ENCODE measurements around the gene EXOC3L4.

DNA sequence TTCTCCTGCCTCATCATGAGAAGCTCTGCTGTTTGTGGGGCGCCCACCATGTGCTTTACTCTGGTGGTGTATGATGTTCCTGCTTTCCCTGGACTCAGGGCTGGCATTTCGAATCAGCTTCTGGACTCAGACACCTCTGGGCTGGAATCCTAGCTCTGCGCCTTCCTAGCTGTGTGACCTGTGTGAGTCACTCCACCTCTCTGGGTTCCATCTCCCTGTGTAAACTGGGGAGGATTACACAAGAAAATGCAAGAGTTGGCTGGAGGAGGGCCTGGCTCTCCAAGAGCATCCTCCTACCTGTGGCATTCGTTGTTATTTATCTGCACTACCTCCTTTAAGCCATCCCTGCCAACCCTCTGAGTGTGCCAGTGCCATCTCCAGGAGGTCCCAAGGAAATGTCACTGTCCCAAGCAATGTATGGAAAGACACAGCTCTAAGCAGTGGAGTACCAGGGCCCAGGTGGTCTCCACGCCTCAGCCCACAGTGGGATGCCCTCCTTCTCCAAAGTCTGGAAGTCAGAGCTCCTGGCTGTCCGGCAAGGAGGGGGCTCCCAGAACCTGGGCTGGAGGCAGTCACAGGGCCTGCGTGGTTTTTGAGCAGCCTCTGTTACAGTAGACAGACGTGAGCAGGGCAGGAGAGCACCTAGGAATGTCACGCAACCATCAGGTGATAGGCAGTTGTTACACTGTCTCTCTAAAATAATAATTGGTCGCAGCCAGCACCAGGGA, 21.5 kb downstream of the EXOC3L4 start:
- TF ChIP-seq, protein P1, sequence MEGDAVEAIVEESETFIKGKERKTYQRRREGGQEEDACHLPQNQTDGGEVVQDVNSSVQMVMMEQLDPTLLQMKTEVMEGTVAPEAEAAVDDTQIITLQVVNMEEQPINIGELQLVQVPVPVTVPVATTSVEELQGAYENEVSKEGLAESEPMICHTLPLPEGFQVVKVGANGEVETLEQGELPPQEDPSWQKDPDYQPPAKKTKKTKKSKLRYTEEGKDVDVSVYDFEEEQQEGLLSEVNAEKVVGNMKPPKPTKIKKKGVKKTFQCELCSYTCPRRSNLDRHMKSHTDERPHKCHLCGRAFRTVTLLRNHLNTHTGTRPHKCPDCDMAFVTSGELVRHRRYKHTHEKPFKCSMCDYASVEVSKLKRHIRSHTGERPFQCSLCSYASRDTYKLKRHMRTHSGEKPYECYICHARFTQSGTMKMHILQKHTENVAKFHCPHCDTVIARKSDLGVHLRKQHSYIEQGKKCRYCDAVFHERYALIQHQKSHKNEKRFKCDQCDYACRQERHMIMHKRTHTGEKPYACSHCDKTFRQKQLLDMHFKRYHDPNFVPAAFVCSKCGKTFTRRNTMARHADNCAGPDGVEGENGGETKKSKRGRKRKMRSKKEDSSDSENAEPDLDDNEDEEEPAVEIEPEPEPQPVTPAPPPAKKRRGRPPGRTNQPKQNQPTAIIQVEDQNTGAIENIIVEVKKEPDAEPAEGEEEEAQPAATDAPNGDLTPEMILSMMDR (IDR thresholded peaks at IDR 0.05): no peak
- TF ChIP-seq POLR2A (IDR thresholded peaks at IDR 0.05): no peak
- no peak for TF ChIP-seq POLR2AphosphoS5 (IDR thresholded peaks at IDR 0.05)
- TF ChIP-seq EP300 (IDR thresholded peaks at IDR 0.05): no peak
